Measurements from ENCODE around the gene OR4S2.

Gene OR4S2

GRCh38 chr11:55669376-55669775, 21.2 kb downstream of the OR4S2 start:
- TF ChIP-seq POLR2AphosphoS5 (IDR thresholded peaks at IDR 0.05; ENCODE audit: low read depth, low read length): no peak

DNA sequence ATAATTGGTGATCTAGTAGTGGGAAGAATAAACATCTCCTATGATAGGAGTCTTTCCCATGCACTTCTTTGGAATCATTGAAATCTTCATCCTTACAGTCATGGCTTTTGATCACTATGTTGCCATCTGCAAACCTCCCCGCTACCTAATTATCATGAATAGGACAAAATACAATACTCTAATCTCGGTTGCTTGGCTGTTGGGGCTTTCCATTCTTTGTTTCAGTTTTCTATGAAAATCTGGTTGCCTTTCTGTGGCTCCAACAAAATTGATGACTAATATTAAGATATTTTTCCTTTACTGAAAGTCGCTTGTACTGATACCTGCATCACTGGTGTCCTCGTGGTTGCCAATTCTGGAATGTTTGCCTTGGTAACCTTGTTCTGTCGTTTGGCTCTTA, 25.7 kb downstream of the OR4S2 start:
- TF ChIP-seq FOXP2 (optimal IDR thresholded peaks at IDR 0.05; ENCODE audit: borderline replicate concordance, extremely low read depth, extremely low read length, insufficient read depth) (no peak), REST (IDR thresholded peaks at IDR 0.05; ENCODE audit: insufficient read depth in 1 of 2, low read depth in 2 of 2, low read length in 2 of 2) (no peak), SIN3A (IDR thresholded peaks at IDR 0.05; ENCODE audit: borderline replicate concordance, insufficient read depth, low read length) (no peak), TAF1 (IDR thresholded peaks at IDR 0.05; ENCODE audit: borderline replicate concordance, insufficient read depth, low read length) (no peak), POLR2AphosphoS5 (IDR thresholded peaks at IDR 0.05; ENCODE audit: low read depth, low read length) (no peak)

DNA sequence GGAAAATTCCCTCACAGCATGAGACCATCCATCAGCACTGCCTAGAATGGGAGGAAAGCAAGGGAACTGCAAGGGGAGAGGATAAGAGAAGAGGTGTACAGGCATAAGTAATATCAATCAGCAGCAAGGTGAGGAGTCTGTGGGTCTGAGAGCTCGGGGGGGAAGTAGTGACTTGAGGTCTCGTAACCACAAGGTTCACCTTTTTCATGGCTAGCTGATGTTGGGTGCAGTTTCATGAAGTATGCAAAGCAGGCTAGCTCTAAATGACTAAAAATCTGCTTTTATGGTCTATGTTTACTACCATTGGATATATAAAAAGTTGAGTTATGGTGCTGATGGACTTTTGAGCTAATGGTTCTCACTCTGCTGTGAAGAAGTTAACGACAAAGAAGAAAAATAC, 49.7 kb downstream of the OR4S2 start:
- no peak for TF ChIP-seq REST (IDR thresholded peaks at IDR 0.05; ENCODE audit: insufficient read depth in 1 of 2, low read depth in 2 of 2, low read length in 2 of 2)
- TF ChIP-seq TAF1 (IDR thresholded peaks at IDR 0.05; ENCODE audit: borderline replicate concordance, insufficient read depth, low read length): no peak

GRCh38 chr11:55701429-55701828, 53.3 kb downstream of the OR4S2 start:
- TF ChIP-seq SIN3A (IDR thresholded peaks at IDR 0.05; ENCODE audit: borderline replicate concordance, insufficient read depth, low read length): no peak
- no peak for TF ChIP-seq TAF1 (IDR thresholded peaks at IDR 0.05; ENCODE audit: borderline replicate concordance, insufficient read depth, low read length)
- TF ChIP-seq POLR2AphosphoS5 (IDR thresholded peaks at IDR 0.05; ENCODE audit: low read depth, low read length): no peak
- no peak for TF ChIP-seq FOXP2 (optimal IDR thresholded peaks at IDR 0.05; ENCODE audit: borderline replicate concordance, extremely low read depth, extremely low read length, insufficient read depth)
- no peak for TF ChIP-seq REST (IDR thresholded peaks at IDR 0.05; ENCODE audit: insufficient read depth in 1 of 2, low read depth in 2 of 2, low read length in 2 of 2)

All from PFSK-1 (cell line).